Astrocyte of the cerebellum (primary cell): ENCODE results near the gene PDE10A.
A peak's percentile ranks its signal among the peaks of the same experiment; 100 is the strongest.

Source experiments
- DNase-seq: peaks from one replicate; pipeline ENCODE4 v3.0.0-alpha.2; 2011; ENCODE audit warnings: low read depth
- H3K4me3 ChIP-seq: 2 replicates; pipeline ENCODE4 v1.5.1; 2011; ENCODE audit warnings: mild to moderate bottlenecking, low read depth, low read length, moderate library complexity
- CTCF ChIP-seq: IDR thresholded peaks from 2 replicates; pipeline ENCODE4 v1.5.1; 2012; ENCODE audit warnings: low read length, low read depth, moderate library complexity, mild to moderate bottlenecking; ENCODE audit errors: missing control alignments
- in situ Hi-C: cut with HindIII; loops from 2 replicates; pipeline ENCODE4 v1.10.0; 2017; ENCODE audit warnings: low sequenced_read_pairs

The PDE10A gene

DNA sequence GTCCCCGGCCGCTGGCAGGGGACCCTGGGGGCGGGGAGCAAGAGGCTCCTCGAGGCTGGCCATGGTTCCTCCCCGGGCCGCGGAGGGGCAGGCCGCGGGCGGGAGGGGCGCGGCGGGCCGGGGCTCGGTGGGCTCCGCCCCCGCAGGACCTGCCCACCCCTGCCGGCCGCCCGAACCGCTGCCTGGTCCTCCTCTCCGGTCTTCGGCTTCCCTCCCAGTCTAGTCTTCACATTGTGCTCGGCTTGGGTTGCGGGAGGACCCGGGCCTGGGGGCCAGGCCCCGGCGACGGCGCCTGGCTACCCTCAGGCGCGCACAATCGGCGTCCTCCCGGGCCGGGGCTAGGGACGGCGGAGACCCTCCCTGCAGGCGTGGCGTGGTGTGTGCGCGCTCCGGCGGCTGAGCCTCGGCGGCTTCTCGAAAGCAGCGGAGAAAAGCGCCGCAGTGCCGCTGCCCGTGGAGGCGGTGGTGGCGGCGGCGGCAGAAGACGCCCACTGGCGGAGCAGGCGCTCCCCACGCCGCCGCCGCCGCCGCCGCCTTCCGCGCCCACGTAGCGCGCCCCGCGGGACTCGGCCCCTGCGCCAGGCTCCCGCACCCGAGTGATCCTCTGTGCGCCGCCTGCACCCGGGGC lies at the start of gene PDE10A:
Gene PDE10A (minus strand): TSS at position 493 of the 628 bp plus-strand sequence. CDS start 430 bp downstream, at position 63.
- TF ChIP-seq CTCF, result no peak
- in situ Hi-C loops, result no loop called here
- no peak for DNase-seq
- peak within 1 kb of the TSS; percentile 61 for H3K4me3 ChIP-seq

DNA sequence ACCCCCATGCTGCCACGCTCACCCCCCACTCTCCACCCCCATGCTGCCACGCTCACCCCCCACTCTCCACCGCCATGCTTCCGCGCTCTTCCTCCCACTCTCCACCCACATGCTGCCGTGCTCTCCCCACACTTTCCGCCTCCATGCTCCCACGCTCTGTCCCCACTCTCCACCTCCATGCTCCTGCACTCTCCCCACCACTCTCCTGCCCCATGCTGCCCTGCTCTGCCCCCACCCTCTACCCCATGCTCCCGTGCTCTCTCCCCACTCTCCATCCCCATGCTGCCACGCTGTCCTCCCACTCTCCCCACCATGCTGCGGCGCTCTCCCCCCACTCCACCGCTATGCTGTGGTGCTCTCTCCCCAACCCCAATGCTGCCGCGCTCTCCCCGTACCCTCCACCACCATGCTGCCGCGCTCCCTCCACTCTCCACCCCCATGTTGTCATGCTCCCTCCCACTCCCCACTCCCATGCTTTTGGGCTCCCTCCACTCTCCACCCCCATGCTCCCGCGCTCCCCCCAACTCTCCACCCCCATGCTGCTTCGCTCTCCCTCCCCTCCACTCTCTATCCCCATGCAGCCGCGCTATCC lies 46.0 kb upstream of the PDE10A start:
- DNase-seq, result no peak
- no peak for TF ChIP-seq CTCF
- in situ Hi-C loops, result no loop called here
- no peak overlapping the region for H3K4me3 ChIP-seq

DNA sequence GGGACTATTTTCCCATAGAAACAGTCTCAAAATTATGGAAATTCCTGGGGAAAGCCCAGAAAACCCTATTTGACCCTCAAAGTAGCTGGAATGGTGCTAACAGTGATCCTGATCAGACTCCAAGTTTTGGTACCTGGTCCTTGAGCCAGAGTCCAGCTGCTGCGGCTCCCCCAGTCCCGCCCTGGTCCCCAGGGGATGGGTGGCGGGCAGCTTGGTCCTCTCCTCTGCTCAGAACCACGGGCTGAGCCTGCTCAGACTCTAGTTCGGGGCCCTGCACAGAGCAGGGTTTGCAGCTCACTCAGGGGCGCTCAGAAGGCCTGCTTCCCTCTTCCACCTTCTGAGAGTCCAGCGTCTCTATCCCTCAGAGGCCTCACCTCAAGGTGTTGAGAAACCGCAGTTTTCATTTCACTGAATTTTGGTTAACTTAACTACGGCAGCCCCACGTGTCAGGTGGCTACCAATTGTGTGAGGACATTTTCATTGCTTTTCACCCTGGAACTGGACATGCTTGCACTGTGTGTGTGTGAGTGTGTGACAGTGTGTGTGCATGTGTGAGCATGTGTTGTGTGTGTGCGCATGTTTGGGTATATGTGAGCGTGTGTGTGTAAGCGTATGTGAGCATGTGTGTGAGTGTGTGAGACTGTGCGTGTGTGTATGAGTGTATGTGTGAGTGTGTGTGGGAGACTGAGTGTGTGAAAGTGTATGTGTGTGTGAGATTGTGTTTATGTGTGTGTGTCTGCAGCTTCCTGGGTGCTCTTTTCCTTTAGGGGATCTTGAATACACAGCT lies 44.2 kb upstream of the PDE10A start:
- no peak for DNase-seq
- TF ChIP-seq CTCF, result no peak
- H3K4me3 ChIP-seq, result no peak overlapping the region
- in situ Hi-C loops, result no loop called here

DNA sequence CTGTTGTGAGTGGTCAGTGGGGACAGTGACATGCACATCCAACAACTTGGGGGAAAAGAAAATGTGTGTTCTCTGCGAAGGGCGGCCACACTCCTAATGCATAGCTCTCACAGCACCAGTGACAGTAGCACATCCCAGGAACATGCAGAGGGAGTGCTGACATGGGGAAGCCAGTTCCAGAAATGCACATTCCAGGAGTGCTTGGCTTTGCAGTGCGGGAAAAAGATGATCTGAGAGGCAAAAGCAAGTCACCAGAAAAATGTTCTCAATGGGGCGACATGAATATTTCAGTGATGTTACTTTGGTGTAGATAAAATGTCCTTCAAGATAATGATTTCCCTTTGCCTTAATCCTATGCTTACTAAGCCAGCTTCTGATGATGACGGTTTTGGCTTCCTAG lies 42.9 kb upstream of the PDE10A start:
- no peak for DNase-seq
- no peak overlapping the region for H3K4me3 ChIP-seq
- in situ Hi-C loops, result no loop called here
- TF ChIP-seq CTCF, result no peak

GRCh38 chr6:165704045-165704748 lies 41.2 kb upstream of the PDE10A start:
- no peak overlapping the region for H3K4me3 ChIP-seq
- in situ Hi-C loops, result no loop called here
- peak; percentile 47 for DNase-seq
- TF ChIP-seq CTCF, result no peak

DNA sequence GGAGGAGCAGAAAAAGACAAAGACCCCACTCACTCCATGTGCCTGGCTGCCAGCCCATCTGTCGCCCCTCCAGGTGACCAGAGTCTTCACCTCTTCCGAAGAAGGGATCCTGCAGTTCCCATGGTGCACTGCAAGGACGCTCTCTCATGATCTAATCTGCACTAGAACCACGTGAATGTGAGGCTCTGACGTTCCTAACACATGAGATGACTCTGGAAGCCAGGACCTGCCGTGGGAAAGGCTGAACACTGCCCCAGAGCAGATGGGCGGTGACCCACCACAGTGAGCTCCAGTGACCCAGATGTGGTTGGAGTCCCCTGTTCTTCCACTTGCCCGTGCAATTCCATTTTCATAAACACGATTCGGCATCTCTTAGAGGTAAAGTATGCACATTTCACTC lies 39.6 kb upstream of the PDE10A start:
- in situ Hi-C loops, result no loop called here
- DNase-seq, result no peak
- no peak for TF ChIP-seq CTCF
- H3K4me3 ChIP-seq, result no peak overlapping the region
